Thymus (tissue), 11 donors: ENCODE results near the gene SEC14L5. TPM values are rescaled to one million over a fixed set of nuclear protein-coding genes. Genes with fewer than 3 reads are reported as not detected.
"Not testable (repeated sequence)": the region's sequence is repeated elsewhere in the genome, so short reads cannot be mapped to it uniquely, and the experiment has no call there.

Experiments used
- DNase-seq, 9 donors: peaks; one replicate each; pipeline ENCODE4 v3.0.0-alpha.2; 2013; ENCODE audit warnings: low spot score in 9 of 9, low read depth in 6 of 9, missing footprints in 1 of 9
- H3K27ac ChIP-seq, 2 donors: one replicate each; pipeline ENCODE4 v1.5.1; 2013; ENCODE audit warnings: control low read depth in 1 of 2, low read depth in 1 of 2, low read length in 1 of 2, mild to moderate bottlenecking in 1 of 2, moderate library complexity in 1 of 2
- H3K27me3 ChIP-seq, 2 donors: one replicate each; pipeline ENCODE4 v1.5.1; 2013; ENCODE audit warnings: low read length in 1 of 2; ENCODE audit not compliant: control insufficient read depth in 2 of 2, insufficient read depth in 1 of 2
- H3K36me3 ChIP-seq, 2 donors: one replicate each; pipeline ENCODE4 v1.5.1; 2013; ENCODE audit warnings: low read length in 1 of 2, mild to moderate bottlenecking in 1 of 2, moderate library complexity in 1 of 2; ENCODE audit not compliant: control insufficient read depth in 2 of 2, insufficient read depth in 2 of 2
- H3K4me1 ChIP-seq, 2 donors: one replicate each; pipeline ENCODE4 v1.5.1; 2013; ENCODE audit warnings: low read length in 2 of 2; ENCODE audit not compliant: control insufficient read depth in 2 of 2, insufficient read depth in 2 of 2
- H3K4me3 ChIP-seq, 2 donors: one replicate each; pipeline ENCODE4 v1.5.1; 2013; ENCODE audit warnings: low read length in 2 of 2, control low read depth in 1 of 2, mild to moderate bottlenecking in 1 of 2
- H3K9me3 ChIP-seq, 2 donors: one replicate each; pipeline ENCODE4 v1.5.1; 2013; ENCODE audit warnings: low read length in 1 of 2, mild to moderate bottlenecking in 1 of 2; ENCODE audit not compliant: control insufficient read depth in 2 of 2, insufficient read depth in 1 of 2
- WGBS: extraction: QIAGEN DNeasy Blood & Tissue Kit; methylation state at CpG from one replicate; pipeline ENCODE4 v1.1.7; 2013; 5-methylcytosine and 5-hydroxymethylcytosine counted together
- polyA plus RNA-seq: library from polyadenylated mRNA; stranded (reverse); fragments of 200-250 nt; gene quantifications from one replicate; pipeline ENCODE4 v1.2.3, GENCODE V29; 2013
- total RNA-seq: library from RNA; stranded (reverse); fragments of 120-200 nt; gene quantifications from one replicate; pipeline ENCODE4 v1.2.4, GENCODE V29; 2013
- donor health status: healthy.

Gene SEC14L5
- total and polyA plus RNA-seq, 2 donors: 0.14 to 0.24 TPM

- no peaks in the 10 kb centered on the region for H3K9me3 ChIP-seq
- H3K36me3 ChIP-seq: no peaks in the 10 kb centered on the region
- no peak overlapping the region for H3K27ac ChIP-seq
- peaks cover 0 to 2% of the 10 kb centered on the region in 2 donors for H3K27me3 ChIP-seq
- H3K4me3 ChIP-seq: no peak overlapping the region
- WGBS: 89% methylated on average over 7 of the region's 7 CpGs
- H3K4me1 ChIP-seq: peaks cover 0 to 3% of the 10 kb centered on the region in 2 donors
- DNase-seq: no peak
Observed at GRCh38 chr16:5040451-5040850, 82.3 kb downstream of the SEC14L5 start.

- Histone ChIP-seq H3K27me3 (peaks cover 0 to 2% of the 10 kb centered on the region in 2 donors), H3K4me3 (no peak overlapping the region), H3K4me1 (peaks cover 0 to 1% of the 10 kb centered on the region in 2 donors), H3K9me3 (no peaks in the 10 kb centered on the region), H3K27ac (no peak overlapping the region), H3K36me3 (no peaks in the 10 kb centered on the region)
- WGBS: 85% methylated on average over 12 of the region's 12 CpGs
- no peak for DNase-seq
Observed at GRCh38 chr16:5041600-5042133, 83.5 kb downstream of the SEC14L5 start.

DNA sequence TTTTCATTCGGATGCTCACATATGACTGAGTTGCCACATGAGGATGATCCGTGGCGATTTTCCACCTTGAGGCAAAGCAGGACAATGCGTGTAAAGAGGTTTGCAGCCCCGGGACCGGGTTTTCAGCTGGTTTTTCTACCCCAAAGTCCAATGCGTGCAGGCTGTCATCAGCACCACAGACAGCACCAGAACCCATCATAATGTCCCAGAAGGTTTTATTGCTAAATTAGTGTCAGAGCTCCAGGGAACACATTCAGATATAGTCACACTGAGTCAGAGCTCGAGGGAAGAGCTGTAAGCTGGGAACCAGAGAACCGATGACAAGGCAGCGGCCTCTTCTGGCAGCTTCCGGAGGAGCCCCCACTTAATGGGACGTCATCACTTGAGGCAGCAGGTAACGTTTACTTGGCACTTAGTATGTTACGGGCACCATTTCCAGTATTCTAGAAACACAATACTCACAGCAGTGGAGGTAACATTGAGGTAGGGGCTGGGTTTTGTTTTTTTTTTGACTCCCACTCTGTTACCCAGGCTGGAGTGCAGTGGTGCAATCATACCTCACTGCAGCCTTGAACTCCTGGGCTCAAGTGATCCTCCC, 84.5 kb downstream of the SEC14L5 start:
- WGBS: 89% methylated on average over 14 of the region's 14 CpGs
- H3K36me3 ChIP-seq: no peaks in the 10 kb centered on the region
- no peaks in the 10 kb centered on the region for H3K9me3 ChIP-seq
- H3K27me3 ChIP-seq: peaks cover 0 to 2% of the 10 kb centered on the region in 2 donors
- no peak overlapping the region for H3K27ac ChIP-seq
- DNase-seq: no peak
- H3K4me3 ChIP-seq: no peak overlapping the region
- no peaks in the 10 kb centered on the region for H3K4me1 ChIP-seq

- peaks cover 0 to 2% of the 10 kb centered on the region in 2 donors for H3K27me3 ChIP-seq
- no peak for DNase-seq
- H3K4me3 ChIP-seq: no peak overlapping the region
- 96% methylated on average over 8 of the region's 8 CpGs for WGBS
- H3K4me1 ChIP-seq: no peaks in the 10 kb centered on the region
- no peaks in the 10 kb centered on the region for H3K9me3 ChIP-seq
- H3K27ac ChIP-seq: no peak overlapping the region
- H3K36me3 ChIP-seq: no peaks in the 10 kb centered on the region
Observed at GRCh38 chr16:5044011-5044540, 85.9 kb downstream of the SEC14L5 start.

DNA sequence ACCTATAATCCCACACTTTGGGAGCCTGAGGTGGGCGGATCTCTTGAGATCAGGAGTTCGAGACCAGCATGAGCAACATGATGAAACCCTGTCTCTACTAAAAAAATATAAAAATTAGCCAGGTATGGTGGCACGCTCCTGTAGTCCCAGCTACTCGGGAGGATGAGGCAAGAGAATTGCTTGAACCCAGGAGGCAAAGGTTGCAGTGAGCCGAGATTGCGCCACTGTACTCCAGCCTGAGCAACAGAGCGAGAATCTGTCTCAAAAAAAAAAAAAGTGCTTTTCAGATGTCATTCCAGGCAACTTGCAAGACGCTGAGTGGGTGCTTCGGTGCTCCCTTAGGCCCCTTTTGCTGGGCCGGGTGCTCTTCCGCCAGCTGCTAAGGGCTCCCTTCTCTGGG, 86.5 kb downstream of the SEC14L5 start:
- not testable (repeated sequence) for H3K9me3 ChIP-seq, H3K4me1 ChIP-seq, H3K36me3 ChIP-seq, DNase-seq, H3K27ac ChIP-seq, H3K27me3 ChIP-seq, H3K4me3 ChIP-seq
- 97% methylated on average over 11 of the region's 11 CpGs for WGBS

DNA sequence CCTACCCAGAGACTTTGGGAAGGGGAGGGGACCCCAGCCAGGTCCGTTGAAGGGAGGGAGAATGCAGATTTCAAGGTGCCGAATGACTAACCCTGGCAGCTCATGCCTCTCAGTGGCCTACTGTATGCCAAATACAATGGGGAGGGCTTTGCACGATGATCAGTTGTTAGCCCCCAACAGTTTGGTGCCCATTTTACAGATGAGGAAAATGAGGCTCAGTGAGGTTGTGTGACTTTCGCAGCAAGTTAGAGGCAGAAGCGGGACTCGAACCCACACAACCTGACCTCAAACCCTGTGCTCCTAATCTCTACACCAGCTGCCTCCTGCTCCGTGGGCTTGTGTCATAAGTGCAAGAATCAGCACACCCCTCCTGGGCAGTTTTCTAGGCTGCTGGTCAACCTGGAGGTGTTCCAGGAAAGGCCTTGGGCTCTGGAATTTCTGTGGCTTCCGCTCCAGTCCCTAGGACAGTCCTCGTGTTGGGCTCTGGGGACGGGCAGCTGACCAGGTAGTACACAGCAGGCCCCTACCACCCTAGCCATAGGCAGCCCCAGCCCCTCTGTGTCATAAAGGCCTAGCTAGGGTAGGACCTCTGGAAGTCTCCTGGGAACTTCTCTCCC, 87.5 kb downstream of the SEC14L5 start:
- Histone ChIP-seq H3K4me1 (no peaks in the 10 kb centered on the region), H3K9me3 (no peaks in the 10 kb centered on the region), H3K27me3 (peaks cover 0 to under 1% of the 10 kb centered on the region in 2 donors), H3K4me3 (no peak overlapping the region), H3K36me3 (no peaks in the 10 kb centered on the region), H3K27ac (no peak overlapping the region)
- DNase-seq: no peak
- 97% methylated on average over 10 of the region's 10 CpGs for WGBS

DNA sequence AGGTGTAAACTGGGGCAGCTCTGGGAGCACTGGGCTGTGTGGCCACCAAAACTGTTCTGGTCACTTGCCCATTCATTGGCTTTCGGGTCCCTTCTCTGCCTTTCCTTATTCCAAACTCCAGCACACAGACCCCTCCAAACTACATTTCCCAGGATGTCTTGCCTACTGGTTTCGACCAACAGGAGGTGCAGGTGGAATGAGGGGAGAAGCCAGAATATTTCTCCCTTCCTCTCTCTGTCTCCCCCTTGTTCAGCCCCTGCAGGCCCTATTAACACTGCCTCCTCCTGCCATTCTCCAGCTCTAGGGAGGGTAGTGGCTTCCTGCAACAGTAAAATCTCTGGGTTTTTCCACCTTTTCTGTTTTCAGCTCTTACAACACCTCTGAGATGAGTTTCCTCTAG, 88.8 kb downstream of the SEC14L5 start:
- 89% methylated on average over 2 of the region's 2 CpGs for WGBS
- Histone ChIP-seq H3K36me3 (no peaks in the 10 kb centered on the region), H3K9me3 (no peaks in the 10 kb centered on the region), H3K27me3 (no peaks in the 10 kb centered on the region), H3K4me1 (no peaks in the 10 kb centered on the region), H3K27ac (no peak overlapping the region), H3K4me3 (no peak overlapping the region)
- no peak for DNase-seq

- no peak overlapping the region for H3K4me3 ChIP-seq
- 96% methylated on average over 16 of the region's 16 CpGs for WGBS
- no peak for DNase-seq
- peaks cover 0 to 8% of the 10 kb centered on the region in 2 donors for H3K4me1 ChIP-seq
- H3K27ac ChIP-seq: no peak overlapping the region
- H3K9me3 ChIP-seq: peaks cover 0 to 4% of the 10 kb centered on the region in 2 donors
- H3K36me3 ChIP-seq: no peaks in the 10 kb centered on the region
- no peaks in the 10 kb centered on the region for H3K27me3 ChIP-seq
Observed at GRCh38 chr16:5054876-5055865, 97.0 kb downstream of the SEC14L5 start.
